Measurements from ENCODE around the gene MRC1.

GRCh38 chr10:17765602-17766001 is 43.5 kb upstream of the MRC1 start:
- TF ChIP-seq JUND (IDR thresholded peaks at IDR 0.05) = no peak
- TF ChIP-seq, protein P1, sequence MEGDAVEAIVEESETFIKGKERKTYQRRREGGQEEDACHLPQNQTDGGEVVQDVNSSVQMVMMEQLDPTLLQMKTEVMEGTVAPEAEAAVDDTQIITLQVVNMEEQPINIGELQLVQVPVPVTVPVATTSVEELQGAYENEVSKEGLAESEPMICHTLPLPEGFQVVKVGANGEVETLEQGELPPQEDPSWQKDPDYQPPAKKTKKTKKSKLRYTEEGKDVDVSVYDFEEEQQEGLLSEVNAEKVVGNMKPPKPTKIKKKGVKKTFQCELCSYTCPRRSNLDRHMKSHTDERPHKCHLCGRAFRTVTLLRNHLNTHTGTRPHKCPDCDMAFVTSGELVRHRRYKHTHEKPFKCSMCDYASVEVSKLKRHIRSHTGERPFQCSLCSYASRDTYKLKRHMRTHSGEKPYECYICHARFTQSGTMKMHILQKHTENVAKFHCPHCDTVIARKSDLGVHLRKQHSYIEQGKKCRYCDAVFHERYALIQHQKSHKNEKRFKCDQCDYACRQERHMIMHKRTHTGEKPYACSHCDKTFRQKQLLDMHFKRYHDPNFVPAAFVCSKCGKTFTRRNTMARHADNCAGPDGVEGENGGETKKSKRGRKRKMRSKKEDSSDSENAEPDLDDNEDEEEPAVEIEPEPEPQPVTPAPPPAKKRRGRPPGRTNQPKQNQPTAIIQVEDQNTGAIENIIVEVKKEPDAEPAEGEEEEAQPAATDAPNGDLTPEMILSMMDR (IDR thresholded peaks at IDR 0.05 in 2 of 3, conservative IDR thresholded peaks at IDR 0.05 in 1 of 3; ENCODE audit: borderline replicate concordance in 1 of 3, insufficient read depth in 1 of 3, low read depth in 2 of 3, low read length in 2 of 3) = no peak
- no peak for TF ChIP-seq TCF7L2 (IDR thresholded peaks at IDR 0.05; ENCODE audit: borderline replicate concordance, extremely low read depth, insufficient read depth, insufficient read length)
- TF ChIP-seq SIN3A (IDR thresholded peaks at IDR 0.05; ENCODE audit: low read depth) = no peak

Data from HCT116 (cell line).